OCI-LY1 (cell line): ENCODE results near the gene CCNB1.

Experiments used
- CTCF ChIP-seq: fragments of 200-600 bp; sonication (generic), shearing (Covaris generic); IDR thresholded peaks from 2 replicates; pipeline ENCODE4 v1.5.1; 2017; ENCODE audit warnings: mild to moderate bottlenecking, antibody characterized with exemption, low read length, moderate library complexity, mixed read lengths
- EZH2 ChIP-seq: fragments of 200-600 bp; sonication (generic), shearing (Covaris generic); IDR thresholded peaks from 2 replicates; pipeline ENCODE4 v1.8.0; 2017; ENCODE audit warnings: borderline replicate concordance, mixed run types, mild to moderate bottlenecking, antibody characterized with exemption, low read length, moderate library complexity, mixed read lengths

- TF ChIP-seq CTCF (no peak), EZH2 (no peak)
Measured at GRCh38 chr5:69129413-69129812, 37.5 kb upstream of the CCNB1 start.
